ENCODE measurements around the gene GPC3. TPM values are rescaled to one million over a fixed set of nuclear protein-coding genes. Genes with fewer than 3 reads are reported as not detected.

Gene GPC3
- polyA plus RNA-seq, 1 donor, result 75.8 TPM

DNA sequence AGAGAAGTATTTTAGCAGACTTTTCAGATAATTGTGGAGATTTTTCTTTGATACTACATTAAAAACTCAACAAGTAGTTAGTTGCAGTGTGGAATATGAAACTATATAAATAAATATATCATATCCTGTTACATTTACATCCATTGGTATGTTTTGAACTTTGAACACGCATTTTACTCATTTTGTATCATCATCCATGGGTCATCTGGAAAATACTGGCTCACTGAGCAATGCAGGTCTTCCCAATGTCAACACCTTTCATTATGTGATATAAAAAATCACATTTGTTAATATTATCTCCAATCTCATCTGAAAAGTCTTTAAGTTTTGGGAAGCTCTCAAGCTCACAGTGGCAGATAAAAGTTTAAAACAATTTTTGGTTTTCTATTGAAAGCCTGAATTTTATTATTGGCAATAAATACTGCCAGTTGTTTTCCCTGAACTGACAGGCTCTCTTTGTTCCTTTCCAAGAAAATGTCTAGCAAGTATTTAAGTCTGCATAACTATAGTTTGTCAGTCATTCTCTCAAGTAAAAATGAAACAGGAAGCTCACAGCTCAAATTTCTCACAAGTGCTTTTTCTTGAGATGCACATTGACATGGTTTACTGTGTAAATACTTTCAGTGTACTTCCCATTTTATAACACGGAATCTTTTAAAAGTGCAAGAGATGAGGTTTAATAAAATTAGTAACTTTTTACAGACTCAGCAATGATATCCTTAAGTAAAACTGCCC is 386.6 kb downstream of the GPC3 start:
- Histone ChIP-seq H3K9me3 (ENCODE audit: control insufficient read depth, low read depth, low read length) (no peaks in the 10 kb centered on the region), H3K27ac (ENCODE audit: low read length) (no peak overlapping the region), H3K4me3 (ENCODE audit: low read length) (no peak overlapping the region), H3K27me3 (ENCODE audit: control insufficient read depth, insufficient read depth, low read length) (no peaks in the 10 kb centered on the region), H3K36me3 (ENCODE audit: control insufficient read depth, insufficient read depth, low read length) (no peaks in the 10 kb centered on the region), H3K4me1 (ENCODE audit: control insufficient read depth, insufficient read depth, low read length) (no peaks in the 10 kb centered on the region)
- no CpG with 5 or more reads among the region's 2 CpGs for WGBS (ENCODE audit: insufficient coverage, low lambda C conversion rate)
- DNase-seq, result no peak

DNA sequence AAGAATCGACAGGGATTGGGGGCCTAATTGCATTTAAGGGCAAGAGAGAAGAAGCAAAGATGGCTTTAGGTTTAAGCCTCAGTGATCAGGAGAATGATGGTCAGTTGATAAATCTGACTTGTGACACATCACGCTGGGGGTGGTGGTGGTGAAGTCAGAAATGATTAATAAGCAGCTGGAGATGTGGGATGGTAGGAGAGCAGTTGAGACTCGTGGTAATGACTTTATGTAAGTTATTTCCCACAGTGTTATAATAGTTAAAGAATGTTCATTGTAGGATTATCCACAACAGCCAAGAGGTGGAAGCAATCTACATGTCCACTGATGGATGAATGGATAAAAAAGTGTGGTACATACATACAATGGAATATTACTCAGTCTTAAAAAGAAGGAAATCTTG is 391.2 kb downstream of the GPC3 start:
- Histone ChIP-seq H3K27ac (ENCODE audit: low read length) (no peak overlapping the region), H3K4me3 (ENCODE audit: low read length) (no peak overlapping the region), H3K27me3 (ENCODE audit: control insufficient read depth, insufficient read depth, low read length) (no peaks in the 10 kb centered on the region), H3K9me3 (ENCODE audit: control insufficient read depth, low read depth, low read length) (no peaks in the 10 kb centered on the region), H3K4me1 (ENCODE audit: control insufficient read depth, insufficient read depth, low read length) (no peaks in the 10 kb centered on the region), H3K36me3 (ENCODE audit: control insufficient read depth, insufficient read depth, low read length) (no peaks in the 10 kb centered on the region)
- DNase-seq, result no peak
- no CpG with 5 or more reads among the region's 3 CpGs for WGBS (ENCODE audit: insufficient coverage, low lambda C conversion rate)

DNA sequence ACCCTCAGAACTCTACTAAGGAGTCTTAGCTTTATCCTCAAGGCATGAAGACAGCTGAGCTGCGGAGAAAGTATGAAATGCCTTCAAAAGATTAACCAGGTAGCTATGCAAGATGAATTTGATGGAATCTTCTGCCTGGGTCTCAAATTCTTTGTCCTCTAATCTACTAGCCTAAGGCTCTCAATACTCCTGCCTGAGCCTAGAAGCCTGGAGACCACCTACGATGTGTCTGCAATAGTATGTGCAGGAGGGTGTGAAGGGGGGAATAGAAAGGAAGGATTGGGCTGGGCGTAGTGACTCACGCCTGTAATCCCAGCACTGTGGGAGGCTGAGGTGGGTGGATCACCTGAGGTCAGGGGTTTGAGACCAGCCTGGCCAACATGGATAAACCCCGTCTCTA is 391.9 kb downstream of the GPC3 start:
- DNase-seq, result no peak
- Histone ChIP-seq H3K27me3 (ENCODE audit: control insufficient read depth, insufficient read depth, low read length) (no peaks in the 10 kb centered on the region), H3K27ac (ENCODE audit: low read length) (no peak overlapping the region), H3K4me3 (ENCODE audit: low read length) (no peak overlapping the region), H3K4me1 (ENCODE audit: control insufficient read depth, insufficient read depth, low read length) (no peaks in the 10 kb centered on the region), H3K9me3 (ENCODE audit: control insufficient read depth, low read depth, low read length) (no peaks in the 10 kb centered on the region), H3K36me3 (ENCODE audit: control insufficient read depth, insufficient read depth, low read length) (no peaks in the 10 kb centered on the region)
- WGBS (ENCODE audit: insufficient coverage, low lambda C conversion rate), result no CpG with 5 or more reads among the region's 5 CpGs

DNA sequence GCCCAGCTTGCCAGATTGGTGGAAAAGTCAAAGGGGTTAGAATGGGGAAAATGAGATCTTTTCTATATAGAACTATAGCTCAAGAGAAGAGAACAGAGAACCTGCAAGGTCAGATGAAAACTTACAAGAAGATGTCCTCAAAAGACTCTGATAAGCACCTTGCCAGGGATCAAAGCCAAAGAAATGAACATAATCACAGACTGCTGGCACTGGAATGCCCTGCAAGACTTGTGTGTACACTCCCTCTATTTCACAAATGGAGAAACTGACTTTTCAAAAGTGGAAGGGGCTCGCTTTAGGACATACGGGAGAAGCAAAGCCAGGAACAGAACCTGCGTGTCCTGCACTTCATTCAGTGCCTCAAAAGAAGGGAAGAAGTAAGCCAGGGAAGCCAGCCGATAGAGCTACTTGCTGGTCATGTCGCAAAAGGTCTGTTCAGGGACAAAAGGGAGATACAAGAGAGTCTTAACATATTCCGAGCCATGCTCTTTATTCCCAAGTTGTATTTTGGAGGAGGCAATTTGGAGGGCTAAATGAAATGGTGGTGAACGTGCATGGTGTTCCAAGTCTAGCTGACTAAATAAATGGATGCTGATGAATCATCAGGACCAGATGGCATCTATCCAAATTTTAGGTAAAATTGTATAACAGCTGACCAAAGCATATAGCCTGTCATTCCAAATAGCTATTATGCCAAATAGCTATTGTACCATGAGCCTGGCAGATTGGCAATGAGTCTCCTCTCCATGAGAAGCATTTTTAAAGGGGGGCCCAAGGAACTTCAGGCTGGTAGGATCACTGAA is 394.5 kb downstream of the GPC3 start:
- H3K27ac ChIP-seq (ENCODE audit: low read length), result no peak overlapping the region
- WGBS (ENCODE audit: insufficient coverage, low lambda C conversion rate), result no CpG with 5 or more reads among the region's 7 CpGs
- H3K36me3 ChIP-seq (ENCODE audit: control insufficient read depth, insufficient read depth, low read length), result no peaks in the 10 kb centered on the region
- no peak overlapping the region for H3K4me3 ChIP-seq (ENCODE audit: low read length)
- DNase-seq, result no peak
- H3K4me1 ChIP-seq (ENCODE audit: control insufficient read depth, insufficient read depth, low read length), result no peaks in the 10 kb centered on the region
- no peaks in the 10 kb centered on the region for H3K27me3 ChIP-seq (ENCODE audit: control insufficient read depth, insufficient read depth, low read length)
- no peaks in the 10 kb centered on the region for H3K9me3 ChIP-seq (ENCODE audit: control insufficient read depth, low read depth, low read length)

DNA sequence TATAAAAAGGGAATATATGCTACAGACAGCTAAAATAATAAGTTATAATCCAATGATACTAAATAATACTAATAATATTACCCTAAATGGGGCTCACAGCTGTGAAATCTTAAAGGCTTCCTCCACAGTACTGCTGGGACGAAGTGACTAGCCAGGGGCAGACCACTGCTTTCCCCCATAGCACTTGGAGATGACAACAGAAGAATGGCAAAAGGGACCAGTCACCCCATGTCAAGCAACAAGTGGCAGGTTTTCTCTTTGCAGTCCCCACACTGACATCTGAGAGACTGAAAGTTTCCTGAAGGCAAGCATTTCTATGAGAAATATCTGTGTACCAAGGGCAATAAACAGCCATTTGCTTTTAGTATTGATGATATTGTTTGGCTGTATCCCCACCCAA is 396.6 kb downstream of the GPC3 start:
- no CpG with 5 or more reads among the region's 1 CpG for WGBS (ENCODE audit: insufficient coverage, low lambda C conversion rate)

DNA sequence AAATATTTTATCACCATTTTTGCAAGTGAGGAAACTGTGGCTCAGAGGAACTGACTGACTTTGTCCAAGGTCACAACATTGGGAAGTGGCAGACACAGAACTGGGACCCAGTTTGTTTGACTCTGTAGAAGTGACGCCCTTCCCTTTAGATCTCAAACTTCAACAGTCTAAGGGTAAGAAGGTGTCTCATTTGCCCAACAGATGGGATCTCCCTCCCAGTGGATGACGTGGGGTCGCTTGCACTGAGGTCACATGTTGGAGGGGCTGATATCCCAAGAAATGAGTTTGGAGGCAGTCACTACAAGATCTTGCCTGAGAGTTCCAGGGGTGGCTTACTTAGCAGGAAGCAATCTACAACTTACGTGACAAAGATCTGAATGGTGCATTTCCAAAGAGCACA is 397.6 kb downstream of the GPC3 start:
- Histone ChIP-seq H3K4me3 (ENCODE audit: low read length) (no peak overlapping the region), H3K9me3 (ENCODE audit: control insufficient read depth, low read depth, low read length) (no peaks in the 10 kb centered on the region), H3K36me3 (ENCODE audit: control insufficient read depth, insufficient read depth, low read length) (no peaks in the 10 kb centered on the region), H3K27me3 (ENCODE audit: control insufficient read depth, insufficient read depth, low read length) (no peaks in the 10 kb centered on the region), H3K4me1 (ENCODE audit: control insufficient read depth, insufficient read depth, low read length) (no peaks in the 10 kb centered on the region), H3K27ac (ENCODE audit: low read length) (no peak overlapping the region)
- no peak for DNase-seq
- no CpG with 5 or more reads among the region's 4 CpGs for WGBS (ENCODE audit: insufficient coverage, low lambda C conversion rate)

More for the DNA sequence above, 396.6 kb downstream of the GPC3 start:
- no peaks in the 10 kb centered on the region for H3K4me1 ChIP-seq (ENCODE audit: control insufficient read depth, insufficient read depth, low read length)
- H3K36me3 ChIP-seq (ENCODE audit: control insufficient read depth, insufficient read depth, low read length), result no peaks in the 10 kb centered on the region
- no peak overlapping the region for H3K27ac ChIP-seq (ENCODE audit: low read length)
- H3K4me3 ChIP-seq (ENCODE audit: low read length), result no peak overlapping the region
- no peak for DNase-seq
- no peaks in the 10 kb centered on the region for H3K9me3 ChIP-seq (ENCODE audit: control insufficient read depth, low read depth, low read length)
- no peaks in the 10 kb centered on the region for H3K27me3 ChIP-seq (ENCODE audit: control insufficient read depth, insufficient read depth, low read length)

DNA sequence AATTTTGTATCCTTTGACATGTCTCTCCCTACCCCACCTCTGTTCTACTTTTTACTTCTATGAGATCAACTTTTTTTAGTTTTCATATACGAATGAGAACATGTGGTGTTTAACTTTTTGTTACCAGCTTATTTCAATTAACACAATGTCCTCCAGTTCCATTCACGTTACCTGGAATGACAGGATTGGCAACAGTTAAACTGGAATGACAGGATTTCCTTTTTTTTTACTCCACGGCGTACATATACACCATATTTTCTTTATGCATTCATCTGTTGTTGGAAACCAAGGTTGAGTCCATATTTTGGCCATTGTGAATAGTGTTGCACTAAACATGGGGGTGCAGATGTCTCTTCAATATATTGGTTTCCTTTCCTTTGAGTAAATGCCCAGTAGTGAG is 398.3 kb downstream of the GPC3 start:
- H3K4me1 ChIP-seq (ENCODE audit: control insufficient read depth, insufficient read depth, low read length), result no peaks in the 10 kb centered on the region
- no CpG with 5 or more reads among the region's 4 CpGs for WGBS (ENCODE audit: insufficient coverage, low lambda C conversion rate)
- no peak overlapping the region for H3K27ac ChIP-seq (ENCODE audit: low read length)
- no peaks in the 10 kb centered on the region for H3K27me3 ChIP-seq (ENCODE audit: control insufficient read depth, insufficient read depth, low read length)
- no peaks in the 10 kb centered on the region for H3K9me3 ChIP-seq (ENCODE audit: control insufficient read depth, low read depth, low read length)
- no peak for DNase-seq
- H3K36me3 ChIP-seq (ENCODE audit: control insufficient read depth, insufficient read depth, low read length), result no peaks in the 10 kb centered on the region
- H3K4me3 ChIP-seq (ENCODE audit: low read length), result no peak overlapping the region

DNA sequence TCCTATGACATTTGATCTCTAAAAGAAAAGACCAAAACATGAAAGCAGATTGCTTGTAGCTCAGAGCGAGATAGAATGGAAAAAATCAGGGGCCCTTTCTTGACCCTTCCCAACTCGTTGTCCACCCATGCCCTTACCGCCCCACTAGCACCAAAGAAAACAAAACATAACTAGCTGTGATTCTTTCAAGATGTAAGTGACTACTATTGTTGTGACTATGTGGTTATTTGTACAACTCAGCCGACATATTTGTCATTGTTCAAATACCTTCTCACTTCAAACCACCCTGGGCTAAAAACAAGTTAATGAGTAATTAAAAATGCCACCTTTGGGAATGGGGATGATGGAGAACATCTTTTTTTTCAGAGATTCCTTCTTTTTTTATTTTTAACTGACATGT is 399.0 kb downstream of the GPC3 start:
- WGBS (ENCODE audit: insufficient coverage, low lambda C conversion rate), result 80% methylated on average over 2 of the region's 4 CpGs
- Histone ChIP-seq H3K27me3 (ENCODE audit: control insufficient read depth, insufficient read depth, low read length) (no peaks in the 10 kb centered on the region), H3K36me3 (ENCODE audit: control insufficient read depth, insufficient read depth, low read length) (no peaks in the 10 kb centered on the region), H3K4me1 (ENCODE audit: control insufficient read depth, insufficient read depth, low read length) (no peaks in the 10 kb centered on the region), H3K9me3 (ENCODE audit: control insufficient read depth, low read depth, low read length) (no peaks in the 10 kb centered on the region), H3K27ac (ENCODE audit: low read length) (no peak overlapping the region), H3K4me3 (ENCODE audit: low read length) (no peak overlapping the region)
- DNase-seq, result no peak

DNA sequence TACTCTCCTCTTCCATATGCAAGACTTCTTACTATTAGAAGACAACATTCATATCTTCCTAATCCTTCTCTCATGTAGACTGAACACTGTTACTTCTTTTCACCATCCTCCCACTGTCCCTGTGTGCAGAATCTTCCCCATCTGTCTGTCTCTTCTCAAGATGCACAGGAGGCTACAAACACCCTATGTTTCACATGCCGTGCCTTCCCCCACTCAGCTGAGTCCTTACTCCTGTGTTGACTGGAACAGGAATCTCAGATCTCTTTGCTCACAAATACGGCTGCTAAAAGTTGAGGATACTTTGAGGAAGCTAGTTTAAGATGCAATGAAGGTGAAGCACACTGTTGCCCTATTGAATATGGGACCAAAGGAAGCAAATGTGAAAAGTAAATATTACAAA is 401.6 kb downstream of the GPC3 start:
- no CpG with 5 or more reads among the region's 2 CpGs for WGBS (ENCODE audit: insufficient coverage, low lambda C conversion rate)
- Histone ChIP-seq H3K4me1 (ENCODE audit: control insufficient read depth, insufficient read depth, low read length) (no peaks in the 10 kb centered on the region), H3K36me3 (ENCODE audit: control insufficient read depth, insufficient read depth, low read length) (no peaks in the 10 kb centered on the region), H3K27ac (ENCODE audit: low read length) (no peak overlapping the region), H3K27me3 (ENCODE audit: control insufficient read depth, insufficient read depth, low read length) (no peaks in the 10 kb centered on the region), H3K4me3 (ENCODE audit: low read length) (no peak overlapping the region), H3K9me3 (ENCODE audit: control insufficient read depth, low read depth, low read length) (no peaks in the 10 kb centered on the region)
- no peak for DNase-seq

DNA sequence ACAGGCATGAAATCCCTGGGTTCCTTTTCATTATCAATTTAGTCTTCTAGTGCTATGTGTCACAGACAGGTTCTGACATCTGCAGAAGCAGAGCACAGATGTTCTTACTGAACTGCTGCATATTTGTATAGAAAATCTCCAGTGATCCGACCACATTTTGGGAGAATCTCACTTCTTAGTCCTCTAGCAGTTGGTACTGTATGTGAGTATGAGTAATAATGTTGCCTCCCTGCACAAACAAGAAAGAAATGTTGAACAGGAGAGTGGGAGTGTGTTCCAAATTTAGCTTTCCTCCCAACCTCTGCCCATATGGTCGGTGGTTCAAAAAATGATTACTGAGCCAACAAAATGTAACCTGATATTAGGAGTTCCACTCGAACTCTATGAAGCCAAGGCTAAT is 404.8 kb downstream of the GPC3 start:
- Histone ChIP-seq H3K27ac (ENCODE audit: low read length) (no peak overlapping the region), H3K4me3 (ENCODE audit: low read length) (no peak overlapping the region), H3K4me1 (ENCODE audit: control insufficient read depth, insufficient read depth, low read length) (no peaks in the 10 kb centered on the region), H3K27me3 (ENCODE audit: control insufficient read depth, insufficient read depth, low read length) (no peaks in the 10 kb centered on the region), H3K9me3 (ENCODE audit: control insufficient read depth, low read depth, low read length) (no peaks in the 10 kb centered on the region), H3K36me3 (ENCODE audit: control insufficient read depth, insufficient read depth, low read length) (no peaks in the 10 kb centered on the region)
- no peak for DNase-seq
- WGBS (ENCODE audit: insufficient coverage, low lambda C conversion rate), result no CpG with 5 or more reads among the region's 3 CpGs
